Sigmoid colon (tissue), 7 donors: ENCODE measurements around the gene TCIRG1. TPM values are rescaled to one million over a fixed set of nuclear protein-coding genes. Genes with fewer than 3 reads are reported as not detected.

Experiments
- DNase-seq: peaks from one replicate; pipeline ENCODE4 v3.0.0-alpha.2; 2019
- H3K27ac ChIP-seq, 4 donors: fragments of 200-600 bp; sonication (generic); one replicate each; pipeline ENCODE4 v1.5.1; 2016 to 2019; ENCODE audit warnings: mild to moderate bottlenecking in 1 of 4
- H3K27me3 ChIP-seq, 3 donors: fragments of 200-600 bp; sonication (generic); one replicate each; pipeline ENCODE4 v1.5.1; 2019; ENCODE audit warnings: mild to moderate bottlenecking in 1 of 3
- H3K36me3 ChIP-seq, 4 donors: fragments of 200-600 bp; sonication (generic); one replicate each; pipeline ENCODE4 v1.5.1; 2016 to 2019
- H3K4me1 ChIP-seq, 4 donors: fragments of 200-600 bp; sonication (generic); one replicate each; pipeline ENCODE4 v1.5.1; 2017 to 2019
- H3K4me3 ChIP-seq, 4 donors: fragments of 200-600 bp; sonication (generic); one replicate each; pipeline ENCODE4 v1.5.1; 2017 to 2019; ENCODE audit warnings: mild to moderate bottlenecking in 2 of 4, moderate library complexity in 1 of 4
- H3K9me3 ChIP-seq, 4 donors: fragments of 200-600 bp in 3 of 4; sonication (generic) in 3 of 4; one replicate each; pipeline versions ENCODE4 v1.5.1 to v1.6.1; 2013 to 2019
- CTCF ChIP-seq, 4 experiments: fragments of 450-650 bp in 3 of 4; fragments of 200-600 bp in 1 of 4; IDR thresholded peaks; one replicate each; pipeline ENCODE4 v1.5.1; 2016 to 2019; ENCODE audit warnings: antibody characterized with exemption in 4 of 4, mild to moderate bottlenecking in 3 of 4, moderate library complexity in 2 of 4
- EP300 ChIP-seq, 4 donors: sonication (generic); formaldehyde crosslinking; IDR thresholded peaks; one replicate each; pipeline ENCODE4 v1.6.1; 2017; ENCODE audit warnings: antibody characterized with exemption in 4 of 4
- POLR2A ChIP-seq, 2 donors: fragments of 450-650 bp; IDR thresholded peaks; one replicate each; pipeline ENCODE4 v1.6.1; 2016; ENCODE audit warnings: antibody characterized with exemption in 2 of 2, mild to moderate bottlenecking in 2 of 2, moderate library complexity in 2 of 2
- POLR2AphosphoS5 ChIP-seq, 4 donors: sonication (generic); formaldehyde crosslinking; IDR thresholded peaks; one replicate each; pipeline ENCODE4 v1.6.1; 2017; ENCODE audit warnings: antibody characterized with exemption in 4 of 4
- WGBS, 2 donors: extraction: QIAGEN DNeasy Blood & Tissue Kit; methylation state at CpG; one replicate each; pipeline ENCODE4 v1.1.7; 2013; 5-methylcytosine and 5-hydroxymethylcytosine counted together
- intact Hi-C: fragments of 100-400 bp; cut with DNase I; formaldehyde crosslinking; loops from one replicate; pipeline ENCODE4 v1.15.1; 2023
- polyA plus RNA-seq, 3 donors: library from polyadenylated mRNA; stranded (reverse); fragments of 200-250 nt; gene quantifications; one replicate each; pipeline ENCODE4 v1.2.3, GENCODE V29; 2013
- total RNA-seq, 4 donors: library from RNA; depleted of rRNA; stranded (reverse); fragments of >200 nt; gene quantifications; one replicate each; pipeline ENCODE4 v1.1.0, GENCODE V29; 2016
- donor health status: healthy with polysubstance abuse.
- donor health status: Bipolar disorder and iron deficiency.
- donor health status: healthy.

The TCIRG1 gene
- total and polyA plus RNA-seq, 7 donors, result 15.0 to 276 (median 73.9) TPM

GRCh38 chr11:67996051-67996450, 42.8 kb upstream of the TCIRG1 start:
- DNase-seq, result no peak
- no peaks in the 10 kb centered on the region for H3K36me3 ChIP-seq
- TF ChIP-seq POLR2A (IDR thresholded peaks at IDR 0.05), result no peak
- H3K27me3 ChIP-seq, result peaks cover 0 to 9% (median 6%) of the 10 kb centered on the region in 3 donors
- H3K4me1 ChIP-seq, result peaks cover 0 to 18% (median 8%) of the 10 kb centered on the region in 4 donors
- H3K27ac ChIP-seq, result no peak overlapping the region
- H3K9me3 ChIP-seq, result no peaks in the 10 kb centered on the region
- H3K4me3 ChIP-seq, result no peak overlapping the region
- intact Hi-C loops, result no loop called here
- WGBS, 2 donors, result 75 to 89% methylated on average over 13 of the region's 13 CpGs

- Histone ChIP-seq H3K27me3 (peaks cover 0 to 1% (median 0%) of the 10 kb centered on the region in 3 donors), H3K4me3 (no peak overlapping the region), H3K36me3 (no peaks in the 10 kb centered on the region), H3K9me3 (no peaks in the 10 kb centered on the region), H3K4me1 (peaks cover 0 to 10% (median under 1%) of the 10 kb centered on the region in 4 donors), H3K27ac (no peak overlapping the region)
- WGBS, 2 donors, result 56 to 72% methylated on average over 41 of the region's 41 CpGs
- no peak for DNase-seq
- intact Hi-C loops, result no loop called here
- no peak for TF ChIP-seq POLR2A (IDR thresholded peaks at IDR 0.05)
- no peak for TF ChIP-seq POLR2AphosphoS5 (IDR thresholded peaks at IDR 0.05)
- no peak for TF ChIP-seq CTCF (IDR thresholded peaks at IDR 0.05)
- no peak for TF ChIP-seq EP300 (IDR thresholded peaks at IDR 0.05)
These were observed 42.0 kb upstream of the TCIRG1 start for GRCh38 chr11:67996622-67997474.

GRCh38 chr11:67997475-67997921, 41.3 kb upstream of the TCIRG1 start:
- no peak for DNase-seq
- TF ChIP-seq POLR2A (IDR thresholded peaks at IDR 0.05) (no peak), CTCF (IDR thresholded peaks at IDR 0.05) (no peak), POLR2AphosphoS5 (IDR thresholded peaks at IDR 0.05) (no peak), EP300 (IDR thresholded peaks at IDR 0.05) (no peak)
- Histone ChIP-seq H3K4me1 (peaks cover 0 to 10% (median 0%) of the 10 kb centered on the region in 4 donors), H3K27me3 (no peaks in the 10 kb centered on the region), H3K36me3 (no peaks in the 10 kb centered on the region), H3K27ac (no peak overlapping the region), H3K9me3 (no peaks in the 10 kb centered on the region), H3K4me3 (no peak overlapping the region)
- 77 to 90% methylated on average over 29 of the region's 29 CpGs for WGBS, 2 donors
- intact Hi-C loops, result no loop called here

GRCh38 chr11:67998150-67999045, 40.4 kb upstream of the TCIRG1 start:
- peaks cover 0 to 16% (median 3%) of the 10 kb centered on the region in 4 donors for H3K4me1 ChIP-seq
- H3K36me3 ChIP-seq, result no peaks in the 10 kb centered on the region
- H3K9me3 ChIP-seq, result no peaks in the 10 kb centered on the region
- TF ChIP-seq POLR2AphosphoS5 (IDR thresholded peaks at IDR 0.05) (no peak), POLR2A (IDR thresholded peaks at IDR 0.05) (no peak), EP300 (IDR thresholded peaks at IDR 0.05) (no peak), CTCF (IDR thresholded peaks at IDR 0.05) (no peak)
- no peaks in the 10 kb centered on the region for H3K27me3 ChIP-seq
- H3K27ac ChIP-seq, result no peak overlapping the region
- no peak for DNase-seq
- intact Hi-C loops, result no loop called here
- WGBS, 2 donors, result 74 to 89% methylated on average over 9 of the region's 9 CpGs
- no peak overlapping the region for H3K4me3 ChIP-seq

GRCh38 chr11:67999201-67999629, 39.6 kb upstream of the TCIRG1 start:
- no peak overlapping the region for H3K27ac ChIP-seq
- H3K4me3 ChIP-seq, result no peak overlapping the region
- H3K9me3 ChIP-seq, result no peaks in the 10 kb centered on the region
- intact Hi-C loops, result no loop called here
- H3K36me3 ChIP-seq, result no peaks in the 10 kb centered on the region
- no peaks in the 10 kb centered on the region for H3K27me3 ChIP-seq
- WGBS, 2 donors, result 97% methylated on average over 13 of the region's 13 CpGs
- no peak for DNase-seq
- no peak for TF ChIP-seq POLR2A (IDR thresholded peaks at IDR 0.05)
- no peak for TF ChIP-seq CTCF (IDR thresholded peaks at IDR 0.05)
- no peak for TF ChIP-seq EP300 (IDR thresholded peaks at IDR 0.05)
- no peak for TF ChIP-seq POLR2AphosphoS5 (IDR thresholded peaks at IDR 0.05)
- peaks cover 0 to 22% (median 7%) of the 10 kb centered on the region in 4 donors for H3K4me1 ChIP-seq
